Ectodermal cell (in vitro differentiated cells): Measurements from ENCODE around the gene ENOX1.

Source experiments
- H3K27ac ChIP-seq: 2 replicates; pipeline ENCODE4 v1.7.0; 2013; ENCODE audit warnings: mild to moderate bottlenecking, low read depth, low read length; ENCODE audit not compliant: insufficient read depth, poor library complexity, severe bottlenecking
- H3K27me3 ChIP-seq: 2 replicates; pipeline ENCODE4 v1.7.0; 2013; ENCODE audit warnings: mild to moderate bottlenecking, low read length; ENCODE audit not compliant: insufficient read depth, control insufficient read depth, poor library complexity, severe bottlenecking
- H3K36me3 ChIP-seq: one replicate; pipeline ENCODE4 v1.7.0; 2013; ENCODE audit warnings: low read length; ENCODE audit not compliant: control insufficient read depth, insufficient read depth
- H3K4me1 ChIP-seq: one replicate; pipeline ENCODE4 v1.7.0; 2013; ENCODE audit warnings: low read length; ENCODE audit not compliant: control insufficient read depth, insufficient read depth
- H3K4me3 ChIP-seq: 2 replicates; pipeline ENCODE4 v1.7.0; 2013; ENCODE audit warnings: low read depth, low read length, control low read depth; ENCODE audit not compliant: insufficient read depth
- H3K9me3 ChIP-seq: 2 replicates; pipeline ENCODE4 v1.7.0; 2013; ENCODE audit warnings: mild to moderate bottlenecking, low read length, moderate library complexity; ENCODE audit not compliant: control insufficient read depth
- WGBS, 2 experiments: methylation state at CpG; one replicate each; pipeline ENCODE4 v1.1.7; 2013; ENCODE audit warnings: missing lambda C conversion rate in 2 of 2; 5-methylcytosine and 5-hydroxymethylcytosine counted together

The ENOX1 gene

DNA sequence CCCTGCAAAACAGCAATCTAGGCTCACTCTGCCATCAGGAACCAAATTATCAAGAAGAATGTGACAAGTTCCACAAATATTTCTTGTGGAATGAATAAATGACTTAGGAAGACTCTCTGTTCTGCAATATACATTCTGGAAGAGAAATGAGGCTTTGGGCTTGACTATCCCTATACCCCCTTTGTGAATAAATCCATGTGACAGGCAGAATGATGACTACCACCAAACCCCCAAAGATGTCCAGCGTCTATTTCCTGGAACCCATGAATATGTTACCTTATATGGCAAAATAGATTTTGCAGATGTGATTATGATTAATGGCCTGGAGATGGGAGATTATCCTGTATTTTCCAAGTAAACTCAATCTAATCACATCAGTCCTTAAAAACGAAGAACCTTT is 139.3 kb downstream of the ENOX1 start:
- Histone ChIP-seq H3K9me3 (no peaks in the 10 kb centered on the region), H3K4me1 (no peaks in the 10 kb centered on the region), H3K27ac (no peak overlapping the region), H3K27me3 (no peaks in the 10 kb centered on the region), H3K36me3 (no peaks in the 10 kb centered on the region), H3K4me3 (no peak overlapping the region)
- 97 to 100% methylated on average over 1 of the region's 2 CpGs for WGBS, 2 experiments

GRCh38 chr13:43640476-43640875 is 146.3 kb downstream of the ENOX1 start:
- 92 to 100% methylated on average over 1 of the region's 1 CpG for WGBS, 2 experiments
- no peaks in the 10 kb centered on the region for H3K36me3 ChIP-seq

GRCh38 chr13:43631106-43631505 is 155.7 kb downstream of the ENOX1 start:
- Histone ChIP-seq H3K27ac (no peak overlapping the region), H3K4me1 (no peaks in the 10 kb centered on the region), H3K4me3 (no peak overlapping the region), H3K36me3 (no peaks in the 10 kb centered on the region), H3K9me3 (no peaks in the 10 kb centered on the region), H3K27me3 (no peaks in the 10 kb centered on the region)
- 92 to 96% methylated on average over 3 of the region's 3 CpGs for WGBS, 2 experiments

More at GRCh38 chr13:43640476-43640875, 146.3 kb downstream of the ENOX1 start:
- Histone ChIP-seq H3K27me3 (no peaks in the 10 kb centered on the region), H3K9me3 (no peaks in the 10 kb centered on the region), H3K4me3 (no peak overlapping the region), H3K27ac (no peak overlapping the region), H3K4me1 (no peaks in the 10 kb centered on the region)

- WGBS, 2 experiments: 76 to 80% methylated on average over 2 of the region's 3 CpGs
- no peak overlapping the region for H3K27ac ChIP-seq
Measured at GRCh38 chr13:43629691-43630480, 156.9 kb downstream of the ENOX1 start.

DNA sequence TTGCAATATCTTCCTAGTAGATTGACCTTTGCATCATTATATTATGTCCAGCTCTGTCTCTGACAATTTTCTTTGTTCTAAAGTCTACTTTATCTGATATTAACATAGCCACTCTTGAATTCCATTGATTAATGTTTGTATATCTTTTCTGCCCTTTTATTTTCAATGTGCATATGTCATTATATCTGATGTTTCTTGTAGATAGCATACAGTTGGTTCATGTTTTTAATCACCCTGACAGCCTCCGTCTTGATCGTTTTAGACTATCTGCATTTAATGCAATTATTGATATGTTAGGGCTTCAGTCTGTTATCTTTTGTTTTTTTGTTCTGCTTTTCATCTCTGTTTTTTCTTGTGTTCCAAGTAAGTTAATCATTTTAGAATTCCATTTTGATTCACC is 159.8 kb downstream of the ENOX1 start:
- Histone ChIP-seq H3K4me3 (no peak overlapping the region), H3K36me3 (no peaks in the 10 kb centered on the region), H3K27ac (no peak overlapping the region), H3K4me1 (no peaks in the 10 kb centered on the region), H3K27me3 (no peaks in the 10 kb centered on the region), H3K9me3 (no peaks in the 10 kb centered on the region)
- WGBS, 2 experiments: 96 to 100% methylated on average over 1 to 2 of the region's 2 CpGs

More at GRCh38 chr13:43629691-43630480, 156.9 kb downstream of the ENOX1 start:
- no peaks in the 10 kb centered on the region for H3K4me1 ChIP-seq
- H3K27me3 ChIP-seq: no peaks in the 10 kb centered on the region
- H3K36me3 ChIP-seq: no peaks in the 10 kb centered on the region
- no peaks in the 10 kb centered on the region for H3K9me3 ChIP-seq
- H3K4me3 ChIP-seq: no peak overlapping the region

- Histone ChIP-seq H3K4me3 (no peak overlapping the region), H3K27ac (no peak overlapping the region), H3K4me1 (no peaks in the 10 kb centered on the region), H3K27me3 (no peaks in the 10 kb centered on the region), H3K9me3 (no peaks in the 10 kb centered on the region), H3K36me3 (no peaks in the 10 kb centered on the region)
Measured at GRCh38 chr13:43614063-43614462, 172.7 kb downstream of the ENOX1 start.

GRCh38 chr13:43611281-43612273 is 175.2 kb downstream of the ENOX1 start:
- no peak overlapping the region for H3K4me3 ChIP-seq
- 89 to 95% methylated on average over 3 of the region's 3 CpGs for WGBS, 2 experiments
- H3K27me3 ChIP-seq: no peaks in the 10 kb centered on the region
- no peak overlapping the region for H3K27ac ChIP-seq
- no peaks in the 10 kb centered on the region for H3K4me1 ChIP-seq
- H3K9me3 ChIP-seq: no peaks in the 10 kb centered on the region
- no peaks in the 10 kb centered on the region for H3K36me3 ChIP-seq

DNA sequence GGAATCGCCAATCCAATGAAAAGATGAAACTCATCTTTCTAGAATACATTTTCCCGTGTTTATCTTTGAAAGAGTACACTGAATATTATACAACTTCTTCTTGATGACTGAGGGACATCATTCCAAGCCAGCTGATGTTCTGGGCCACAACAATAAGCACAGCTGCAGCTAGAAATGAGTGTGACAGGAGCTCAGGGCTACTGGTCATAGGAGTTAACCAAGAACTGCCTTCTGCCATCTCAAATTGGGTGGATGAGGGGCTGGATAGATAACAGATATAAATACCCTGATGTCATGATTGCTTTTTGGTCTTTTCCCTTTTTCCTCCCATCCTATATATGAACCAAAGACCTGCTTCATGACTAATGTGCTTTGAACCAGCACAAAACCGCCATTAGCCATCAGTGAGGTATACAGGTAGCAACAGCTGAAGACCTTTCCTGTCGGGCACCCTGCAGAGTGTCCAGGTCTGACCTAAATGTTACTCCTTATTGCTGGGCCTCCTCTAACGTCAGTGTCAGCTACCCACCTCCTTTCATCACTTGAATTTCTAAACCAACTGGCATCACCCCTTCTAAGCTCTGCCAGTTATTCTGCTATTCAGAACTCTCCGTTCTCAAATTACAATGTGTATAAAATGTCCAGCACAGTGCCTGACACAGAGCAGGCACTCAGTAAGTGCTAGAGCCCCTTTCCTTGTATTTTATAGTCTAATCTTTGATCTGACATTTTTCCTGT is 178.2 kb downstream of the ENOX1 start:
- WGBS, 2 experiments: 87 to 92% methylated on average over 6 of the region's 6 CpGs
- Histone ChIP-seq H3K4me3 (no peak overlapping the region), H3K36me3 (no peaks in the 10 kb centered on the region), H3K27ac (no peak overlapping the region), H3K27me3 (no peaks in the 10 kb centered on the region), H3K4me1 (no peaks in the 10 kb centered on the region), H3K9me3 (no peaks in the 10 kb centered on the region)

DNA sequence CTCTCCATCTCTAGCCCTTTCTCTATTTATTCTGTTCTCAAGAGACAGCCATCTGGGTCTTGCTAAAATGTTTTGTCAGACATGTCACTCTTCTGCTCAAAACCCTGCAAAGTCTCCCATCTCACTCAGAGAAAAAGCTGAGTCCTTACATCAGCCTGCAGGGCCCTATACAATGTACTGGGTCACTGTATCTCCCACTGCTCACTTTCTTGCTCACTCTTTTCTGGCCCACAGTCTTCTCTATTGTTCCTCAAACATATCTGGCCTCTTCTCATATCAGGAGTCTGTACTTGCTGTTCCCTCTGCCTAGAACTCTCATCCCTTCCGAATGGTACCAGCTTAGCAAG is 189.2 kb downstream of the ENOX1 start:
- H3K4me3 ChIP-seq: no peak overlapping the region
- H3K36me3 ChIP-seq: no peaks in the 10 kb centered on the region
- H3K27me3 ChIP-seq: no peaks in the 10 kb centered on the region
- 90 to 95% methylated on average over 1 of the region's 1 CpG for WGBS, 2 experiments
- H3K27ac ChIP-seq: no peak overlapping the region
- H3K4me1 ChIP-seq: no peaks in the 10 kb centered on the region
- H3K9me3 ChIP-seq: no peaks in the 10 kb centered on the region
